HepG2 (cell line): ENCODE measurements around the gene MZT2A.
"Not testable (repeated sequence)": the region's sequence is repeated elsewhere in the genome, so short reads cannot be mapped to it uniquely, and the experiment has no call there.

Experiments
- E2F5 ChIP-seq: sonication (generic); formaldehyde crosslinking; conservative IDR thresholded peaks from 2 replicates; pipeline ENCODE4 v1.4.0; 2020; ENCODE audit warnings: missing genetic modification reagents
- HDAC6 ChIP-seq: fragments of 200-600 bp; sonication (generic); IDR thresholded peaks from 2 replicates; pipeline ENCODE4 v1.7.0; 2017; ENCODE audit warnings: mild to moderate bottlenecking, antibody characterized with exemption, low read length, low read depth
- POLR2A ChIP-seq, 2 experiments: IDR thresholded peaks; 2 replicates each; pipeline ENCODE4 v1.6.1; 2011; ENCODE audit warnings: low read depth in 2 of 2, low read length in 2 of 2, mild to moderate bottlenecking in 1 of 2, moderate library complexity in 1 of 2; ENCODE audit not compliant: insufficient read depth in 1 of 2
- ZNF558 ChIP-seq: sonication (generic); formaldehyde crosslinking; IDR thresholded peaks from 2 replicates; pipeline ENCODE4 v1.9.0; 2022; ENCODE audit warnings: mild to moderate bottlenecking, missing genetic modification reagents, borderline replicate concordance
- ZNF674 ChIP-seq: sonication (generic); formaldehyde crosslinking; IDR thresholded peaks from 2 replicates; pipeline ENCODE4 v1.5.0; 2020; ENCODE audit warnings: low read depth, mild to moderate bottlenecking, missing genetic modification reagents
- ZNF766 ChIP-seq: sonication (generic); formaldehyde crosslinking; IDR thresholded peaks from 2 replicates; pipeline ENCODE4 v1.5.0; 2020; ENCODE audit warnings: missing genetic modification reagents, borderline replicate concordance
- TF ChIP-seq, protein P1 (sequence below): IDR thresholded peaks from 2 replicates; pipeline ENCODE4 v1.6.1; 2012; ENCODE audit warnings: inconsistent platforms
- TF ChIP-seq, protein P2 (sequence below): sonication (generic); formaldehyde crosslinking; IDR thresholded peaks from 2 replicates; pipeline ENCODE4 v1.4.0; 2020; ENCODE audit warnings: missing genetic modification reagents
- TF ChIP-seq, protein P3 (sequence below): sonication (generic); formaldehyde crosslinking; IDR thresholded peaks from 2 replicates; pipeline ENCODE4 v1.8.1; 2022; ENCODE audit warnings: mild to moderate bottlenecking, missing genetic modification reagents
- TF ChIP-seq, protein P4 (sequence below): IDR thresholded peaks from 2 replicates; pipeline ENCODE4 v1.6.1; 2016; ENCODE audit warnings: missing biosample characterization, missing genetic modification reagents, low read depth
- TF ChIP-seq, protein P5 (sequence below): sonication (generic); formaldehyde crosslinking; conservative IDR thresholded peaks from 2 replicates; pipeline ENCODE4 v1.8.0; 2022; ENCODE audit warnings: missing genetic modification reagents

GRCh38 chr2:131521524-131521923 is 29.3 kb upstream of the MZT2A start:
- TF ChIP-seq, protein P1, sequence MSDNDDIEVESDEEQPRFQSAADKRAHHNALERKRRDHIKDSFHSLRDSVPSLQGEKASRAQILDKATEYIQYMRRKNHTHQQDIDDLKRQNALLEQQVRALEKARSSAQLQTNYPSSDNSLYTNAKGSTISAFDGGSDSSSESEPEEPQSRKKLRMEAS = not testable (repeated sequence)
- TF ChIP-seq, protein P2, sequence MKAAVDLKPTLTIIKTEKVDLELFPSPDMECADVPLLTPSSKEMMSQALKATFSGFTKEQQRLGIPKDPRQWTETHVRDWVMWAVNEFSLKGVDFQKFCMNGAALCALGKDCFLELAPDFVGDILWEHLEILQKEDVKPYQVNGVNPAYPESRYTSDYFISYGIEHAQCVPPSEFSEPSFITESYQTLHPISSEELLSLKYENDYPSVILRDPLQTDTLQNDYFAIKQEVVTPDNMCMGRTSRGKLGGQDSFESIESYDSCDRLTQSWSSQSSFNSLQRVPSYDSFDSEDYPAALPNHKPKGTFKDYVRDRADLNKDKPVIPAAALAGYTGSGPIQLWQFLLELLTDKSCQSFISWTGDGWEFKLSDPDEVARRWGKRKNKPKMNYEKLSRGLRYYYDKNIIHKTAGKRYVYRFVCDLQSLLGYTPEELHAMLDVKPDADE (CRISPR knock-in tag) = not testable (repeated sequence)
- TF ChIP-seq, protein P3, sequence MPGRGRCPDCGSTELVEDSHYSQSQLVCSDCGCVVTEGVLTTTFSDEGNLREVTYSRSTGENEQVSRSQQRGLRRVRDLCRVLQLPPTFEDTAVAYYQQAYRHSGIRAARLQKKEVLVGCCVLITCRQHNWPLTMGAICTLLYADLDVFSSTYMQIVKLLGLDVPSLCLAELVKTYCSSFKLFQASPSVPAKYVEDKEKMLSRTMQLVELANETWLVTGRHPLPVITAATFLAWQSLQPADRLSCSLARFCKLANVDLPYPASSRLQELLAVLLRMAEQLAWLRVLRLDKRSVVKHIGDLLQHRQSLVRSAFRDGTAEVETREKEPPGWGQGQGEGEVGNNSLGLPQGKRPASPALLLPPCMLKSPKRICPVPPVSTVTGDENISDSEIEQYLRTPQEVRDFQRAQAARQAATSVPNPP (CRISPR knock-in tag) = not testable (repeated sequence)
- TF ChIP-seq, protein P4, sequence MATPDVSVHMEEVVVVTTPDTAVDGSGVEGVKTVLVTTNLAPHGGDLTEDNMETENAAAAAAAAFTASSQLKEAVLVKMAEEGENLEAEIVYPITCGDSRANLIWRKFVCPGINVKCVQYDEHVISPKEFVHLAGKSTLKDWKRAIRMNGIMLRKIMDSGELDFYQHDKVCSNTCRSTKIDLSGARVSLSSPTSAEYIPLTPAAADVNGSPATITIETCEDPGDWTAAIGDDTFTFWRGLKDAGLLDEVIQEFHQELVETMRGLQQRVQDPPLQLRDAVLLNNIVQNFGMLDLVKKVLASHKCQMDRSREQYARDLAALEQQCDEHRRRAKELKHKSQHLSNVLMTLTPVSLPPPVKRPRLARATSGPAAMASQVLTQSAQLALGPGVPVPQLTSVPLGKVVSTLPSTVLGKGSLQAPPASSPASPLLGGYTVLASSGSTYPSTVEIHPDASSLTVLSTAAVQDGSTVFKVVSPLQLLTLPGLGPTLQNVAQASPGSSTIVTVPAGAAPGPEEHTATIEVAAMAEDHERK (CRISPR knock-in tag) = not testable (repeated sequence)
- TF ChIP-seq, protein P5, sequence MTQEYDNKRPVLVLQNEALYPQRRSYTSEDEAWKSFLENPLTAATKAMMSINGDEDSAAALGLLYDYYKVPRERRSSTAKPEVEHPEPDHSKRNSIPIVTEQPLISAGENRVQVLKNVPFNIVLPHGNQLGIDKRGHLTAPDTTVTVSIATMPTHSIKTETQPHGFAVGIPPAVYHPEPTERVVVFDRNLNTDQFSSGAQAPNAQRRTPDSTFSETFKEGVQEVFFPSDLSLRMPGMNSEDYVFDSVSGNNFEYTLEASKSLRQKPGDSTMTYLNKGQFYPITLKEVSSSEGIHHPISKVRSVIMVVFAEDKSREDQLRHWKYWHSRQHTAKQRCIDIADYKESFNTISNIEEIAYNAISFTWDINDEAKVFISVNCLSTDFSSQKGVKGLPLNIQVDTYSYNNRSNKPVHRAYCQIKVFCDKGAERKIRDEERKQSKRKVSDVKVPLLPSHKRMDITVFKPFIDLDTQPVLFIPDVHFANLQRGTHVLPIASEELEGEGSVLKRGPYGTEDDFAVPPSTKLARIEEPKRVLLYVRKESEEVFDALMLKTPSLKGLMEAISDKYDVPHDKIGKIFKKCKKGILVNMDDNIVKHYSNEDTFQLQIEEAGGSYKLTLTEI (CRISPR knock-in tag) = not testable (repeated sequence)
- not testable (repeated sequence) for TF ChIP-seq ZNF766 (CRISPR knock-in tag); ZNF558; HDAC6; POLR2A (IDR thresholded peaks at IDR 0.05; ENCODE audit: insufficient read depth in 1 of 2, low read depth in 2 of 2, low read length in 2 of 2); E2F5; ZNF674
